ENCODE measurements around the gene ANKS1A. TPM values are rescaled to one million over a fixed set of nuclear protein-coding genes. Genes with fewer than 3 reads are reported as not detected.

The ANKS1A gene
- total RNA-seq, 1 experiment from 2014 or later, result 14.0 TPM

- Mint-ChIP-seq H3K4me3 (ENCODE audit: unreplicated experiment) (no peak overlapping the region), H3K27ac (ENCODE audit: low read depth, unreplicated experiment) (no peak overlapping the region), H3K36me3 (ENCODE audit: insufficient read depth, unreplicated experiment) (peaks cover 7% of the 10 kb centered on the region), H3K4me1 (ENCODE audit: insufficient read depth, unreplicated experiment) (no peaks in the 10 kb centered on the region), H3K27me3 (ENCODE audit: insufficient read depth, unreplicated experiment) (no peaks in the 10 kb centered on the region), H3K9me3 (ENCODE audit: unreplicated experiment) (no peaks in the 10 kb centered on the region)
- intact Hi-C loops (cut with micrococcal nuclease), result no loop called here
- ChIA-PET CTCF (interaction anchor here (0.8 kb wide), 1 partner anchor 10 kb away, joined by 3 read pairs; no protein-coding TSS in a partner anchor), POLR2A (interaction anchor here (0.5 kb wide), 1 partner anchor 18 kb away, joined by 4 read pairs; no protein-coding TSS in a partner anchor)
- no peak for DNase-seq (ENCODE audit: unreplicated experiment)
- no TSS peak for BruUV-seq (replicated peaks)
- TF ChIP-seq, protein P1, sequence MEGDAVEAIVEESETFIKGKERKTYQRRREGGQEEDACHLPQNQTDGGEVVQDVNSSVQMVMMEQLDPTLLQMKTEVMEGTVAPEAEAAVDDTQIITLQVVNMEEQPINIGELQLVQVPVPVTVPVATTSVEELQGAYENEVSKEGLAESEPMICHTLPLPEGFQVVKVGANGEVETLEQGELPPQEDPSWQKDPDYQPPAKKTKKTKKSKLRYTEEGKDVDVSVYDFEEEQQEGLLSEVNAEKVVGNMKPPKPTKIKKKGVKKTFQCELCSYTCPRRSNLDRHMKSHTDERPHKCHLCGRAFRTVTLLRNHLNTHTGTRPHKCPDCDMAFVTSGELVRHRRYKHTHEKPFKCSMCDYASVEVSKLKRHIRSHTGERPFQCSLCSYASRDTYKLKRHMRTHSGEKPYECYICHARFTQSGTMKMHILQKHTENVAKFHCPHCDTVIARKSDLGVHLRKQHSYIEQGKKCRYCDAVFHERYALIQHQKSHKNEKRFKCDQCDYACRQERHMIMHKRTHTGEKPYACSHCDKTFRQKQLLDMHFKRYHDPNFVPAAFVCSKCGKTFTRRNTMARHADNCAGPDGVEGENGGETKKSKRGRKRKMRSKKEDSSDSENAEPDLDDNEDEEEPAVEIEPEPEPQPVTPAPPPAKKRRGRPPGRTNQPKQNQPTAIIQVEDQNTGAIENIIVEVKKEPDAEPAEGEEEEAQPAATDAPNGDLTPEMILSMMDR (IDR thresholded peaks at IDR 0.05; ENCODE audit: unreplicated experiment), result no peak
These were observed 176.4 kb downstream of the ANKS1A start for GRCh38 chr6:35065441-35065800.

DNA sequence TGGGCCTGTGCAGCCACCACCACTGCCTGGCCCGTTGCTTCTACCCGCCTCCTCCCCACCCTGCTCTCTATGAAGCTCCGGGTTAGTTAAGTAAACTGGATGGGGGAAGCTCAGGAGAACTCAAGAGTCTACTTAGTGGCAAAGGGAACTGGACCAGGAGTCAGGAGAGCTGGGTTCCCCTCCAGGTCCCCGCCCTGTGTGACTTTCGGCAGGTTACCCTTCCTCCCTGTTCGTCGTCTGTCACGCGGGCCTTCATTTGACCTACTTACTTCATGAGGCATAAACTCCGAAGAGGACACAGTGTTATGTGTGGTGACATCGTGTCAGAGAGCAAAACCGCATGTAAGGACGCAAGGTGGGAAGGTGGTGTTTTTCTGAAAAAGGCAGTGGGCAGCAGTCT, 176.8 kb downstream of the ANKS1A start:
- H3K4me3 Mint-ChIP-seq (ENCODE audit: unreplicated experiment), result no peak overlapping the region
- TF ChIP-seq, protein P1 (IDR thresholded peaks at IDR 0.05; ENCODE audit: unreplicated experiment), result no peak
- no peaks in the 10 kb centered on the region for H3K27me3 Mint-ChIP-seq (ENCODE audit: insufficient read depth, unreplicated experiment)
- no peak overlapping the region for H3K27ac Mint-ChIP-seq (ENCODE audit: low read depth, unreplicated experiment)
- no peaks in the 10 kb centered on the region for H3K9me3 Mint-ChIP-seq (ENCODE audit: unreplicated experiment)
- no peak for DNase-seq (ENCODE audit: unreplicated experiment)
- intact Hi-C loops (cut with micrococcal nuclease), result no loop called here
- H3K36me3 Mint-ChIP-seq (ENCODE audit: insufficient read depth, unreplicated experiment), result peaks cover 11% of the 10 kb centered on the region
- no TSS peak for BruUV-seq (replicated peaks)
- no peaks in the 10 kb centered on the region for H3K4me1 Mint-ChIP-seq (ENCODE audit: insufficient read depth, unreplicated experiment)
- ChIA-PET CTCF (interaction anchor here (0.8 kb wide), 1 partner anchor 11 kb away, joined by 3 read pairs; no protein-coding TSS in a partner anchor), POLR2A (no interaction called here)

- Mint-ChIP-seq H3K4me1 (ENCODE audit: insufficient read depth, unreplicated experiment) (no peaks in the 10 kb centered on the region), H3K27me3 (ENCODE audit: insufficient read depth, unreplicated experiment) (no peaks in the 10 kb centered on the region), H3K9me3 (ENCODE audit: unreplicated experiment) (no peaks in the 10 kb centered on the region), H3K36me3 (ENCODE audit: insufficient read depth, unreplicated experiment) (peaks cover 11% of the 10 kb centered on the region), H3K4me3 (ENCODE audit: unreplicated experiment) (no peak overlapping the region), H3K27ac (ENCODE audit: low read depth, unreplicated experiment) (no peak overlapping the region)
- DNase-seq (ENCODE audit: unreplicated experiment), result no peak
- BruUV-seq (replicated peaks), result no TSS peak
- TF ChIP-seq, protein P1 (IDR thresholded peaks at IDR 0.05; ENCODE audit: unreplicated experiment), result no peak
- CTCF ChIA-PET, result interaction anchor here (0.6 to 0.7 kb wide), 3 partner anchors 131 to 862 kb away, joined by 3 to 4 read pairs (median 3); no protein-coding TSS in a partner anchor
- intact Hi-C loops (cut with micrococcal nuclease), result no loop called here
- POLR2A ChIA-PET, result no interaction called here
These were observed 178.2 kb downstream of the ANKS1A start for GRCh38 chr6:35067234-35067633.

DNA sequence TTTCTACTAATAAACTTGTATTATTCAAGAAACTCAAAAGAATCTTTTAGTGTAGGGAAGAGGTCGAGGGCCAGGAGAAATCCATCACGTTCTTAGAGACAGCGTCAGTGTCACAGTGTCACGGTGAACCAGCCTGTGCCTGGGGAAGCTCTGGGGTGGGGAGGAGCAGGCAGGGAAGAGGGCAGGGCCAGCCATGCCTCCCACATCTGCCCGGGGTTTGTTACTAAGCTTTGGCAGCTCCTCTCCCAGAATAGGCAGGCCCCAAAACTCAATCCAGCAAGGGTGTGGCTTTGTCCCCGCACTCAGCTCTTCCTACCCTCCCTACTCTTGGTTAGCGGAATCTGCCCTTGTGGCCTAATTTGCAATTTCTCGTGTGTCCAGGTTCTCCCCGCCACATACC, 179.2 kb downstream of the ANKS1A start:
- Mint-ChIP-seq H3K36me3 (ENCODE audit: insufficient read depth, unreplicated experiment) (peaks cover 15% of the 10 kb centered on the region), H3K27me3 (ENCODE audit: insufficient read depth, unreplicated experiment) (no peaks in the 10 kb centered on the region), H3K27ac (ENCODE audit: low read depth, unreplicated experiment) (no peak overlapping the region), H3K4me1 (ENCODE audit: insufficient read depth, unreplicated experiment) (no peaks in the 10 kb centered on the region), H3K9me3 (ENCODE audit: unreplicated experiment) (no peaks in the 10 kb centered on the region), H3K4me3 (ENCODE audit: unreplicated experiment) (no peak overlapping the region)
- ChIA-PET CTCF (interaction anchor here (0.7 to 1.0 kb wide), 2 partner anchors 26 to 57 kb away, joined by 3 read pairs; no protein-coding TSS in a partner anchor), POLR2A (no interaction called here)
- no TSS peak for BruUV-seq (replicated peaks)
- DNase-seq (ENCODE audit: unreplicated experiment), result no peak
- TF ChIP-seq, protein P1 (IDR thresholded peaks at IDR 0.05; ENCODE audit: unreplicated experiment), result no peak
- intact Hi-C loops (cut with micrococcal nuclease), result no loop called here

Data from MCF 10A (cell line).